Breast epithelium (tissue), 4 donors: ENCODE results near the gene TRAPPC13. TPM values are rescaled to one million over a fixed set of nuclear protein-coding genes. Genes with fewer than 3 reads are reported as not detected.

ENCODE experiments used
- DNase-seq, 2 donors: peaks; one replicate each; pipeline ENCODE4 v3.0.0-alpha.2; 2019; ENCODE audit warnings: low spot score in 2 of 2
- H3K27ac ChIP-seq, 2 donors: fragments of 200-600 bp; sonication (generic) in 1 of 2; one replicate each; pipeline ENCODE4 v1.5.1; 2016 to 2019; ENCODE audit warnings: mild to moderate bottlenecking in 1 of 2
- H3K27me3 ChIP-seq, 2 donors: fragments of 200-600 bp; sonication (generic) in 1 of 2; one replicate each; pipeline versions ENCODE4 v1.5.1 to v1.6.0; 2017 to 2019; ENCODE audit warnings: control low read depth in 1 of 2, mild to moderate bottlenecking in 1 of 2
- H3K36me3 ChIP-seq: fragments of 200-600 bp; one replicate; pipeline ENCODE4 v1.5.1; 2019
- H3K4me1 ChIP-seq, 2 donors: fragments of 200-600 bp; sonication (generic); one replicate each; pipeline ENCODE4 v1.5.1; 2016 to 2019; ENCODE audit warnings: control low read depth in 1 of 2
- H3K4me3 ChIP-seq, 3 donors: fragments of 200-600 bp; sonication (generic); 1 replicate in 2 of 3; 2 replicates in 1 of 3; pipeline ENCODE4 v1.5.1; 2016 to 2019; ENCODE audit warnings: mild to moderate bottlenecking in 3 of 3, moderate library complexity in 2 of 3
- H3K9me3 ChIP-seq, 2 donors: fragments of 200-600 bp; sonication (generic) in 1 of 2; one replicate each; pipeline ENCODE4 v1.5.1; 2016 to 2019; ENCODE audit warnings: control low read depth in 1 of 2
- POLR2A ChIP-seq: fragments of 450-650 bp; IDR thresholded peaks from one replicate; pipeline ENCODE4 v1.6.1; 2016; ENCODE audit warnings: antibody characterized with exemption, mild to moderate bottlenecking, moderate library complexity
- POLR2AphosphoS5 ChIP-seq, 3 donors: sonication (generic); formaldehyde crosslinking; IDR thresholded peaks; one replicate each; pipeline ENCODE4 v1.6.1; 2017; ENCODE audit warnings: antibody characterized with exemption in 3 of 3
- intact Hi-C: fragments of 100-400 bp; cut with DNase I; formaldehyde crosslinking; loops from one replicate; pipeline ENCODE4 v1.15.1; 2023; ENCODE audit warnings: low total_unique reads
- total RNA-seq, 3 donors: library from RNA; depleted of rRNA; stranded (reverse); fragments of >200 nt; gene quantifications; one replicate each; pipeline ENCODE4 v1.1.0, GENCODE V29; 2016
- TF ChIP-seq, protein P1 (sequence below), 3 donors: fragments of 450-650 bp; IDR thresholded peaks; one replicate each; pipeline ENCODE4 v1.5.1; 2016 to 2017; ENCODE audit warnings: antibody characterized with exemption in 3 of 3, mild to moderate bottlenecking in 3 of 3, moderate library complexity in 3 of 3

TRAPPC13 gene
- total RNA-seq, 3 donors from 2014 or later = 17.4 to 27.4 (median 19.7) TPM

- H3K36me3 ChIP-seq = no peaks in the 10 kb centered on the region
- H3K27ac ChIP-seq = no peak overlapping the region
- TF ChIP-seq POLR2AphosphoS5 (IDR thresholded peaks at IDR 0.05) = no peak
- no peak for TF ChIP-seq POLR2A
- TF ChIP-seq, protein P1, sequence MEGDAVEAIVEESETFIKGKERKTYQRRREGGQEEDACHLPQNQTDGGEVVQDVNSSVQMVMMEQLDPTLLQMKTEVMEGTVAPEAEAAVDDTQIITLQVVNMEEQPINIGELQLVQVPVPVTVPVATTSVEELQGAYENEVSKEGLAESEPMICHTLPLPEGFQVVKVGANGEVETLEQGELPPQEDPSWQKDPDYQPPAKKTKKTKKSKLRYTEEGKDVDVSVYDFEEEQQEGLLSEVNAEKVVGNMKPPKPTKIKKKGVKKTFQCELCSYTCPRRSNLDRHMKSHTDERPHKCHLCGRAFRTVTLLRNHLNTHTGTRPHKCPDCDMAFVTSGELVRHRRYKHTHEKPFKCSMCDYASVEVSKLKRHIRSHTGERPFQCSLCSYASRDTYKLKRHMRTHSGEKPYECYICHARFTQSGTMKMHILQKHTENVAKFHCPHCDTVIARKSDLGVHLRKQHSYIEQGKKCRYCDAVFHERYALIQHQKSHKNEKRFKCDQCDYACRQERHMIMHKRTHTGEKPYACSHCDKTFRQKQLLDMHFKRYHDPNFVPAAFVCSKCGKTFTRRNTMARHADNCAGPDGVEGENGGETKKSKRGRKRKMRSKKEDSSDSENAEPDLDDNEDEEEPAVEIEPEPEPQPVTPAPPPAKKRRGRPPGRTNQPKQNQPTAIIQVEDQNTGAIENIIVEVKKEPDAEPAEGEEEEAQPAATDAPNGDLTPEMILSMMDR (IDR thresholded peaks at IDR 0.05) = no peak
- no peak for DNase-seq
- H3K9me3 ChIP-seq = no peaks in the 10 kb centered on the region
- intact Hi-C loops = no loop called here
- no peak overlapping the region for H3K4me3 ChIP-seq
- H3K27me3 ChIP-seq = no peaks in the 10 kb centered on the region
- H3K4me1 ChIP-seq = no peaks in the 10 kb centered on the region
Observed at GRCh38 chr5:65682148-65682547, 57.3 kb downstream of the TRAPPC13 start.

- Histone ChIP-seq H3K36me3 (no peaks in the 10 kb centered on the region), H3K27me3 (no peaks in the 10 kb centered on the region), H3K9me3 (no peaks in the 10 kb centered on the region), H3K4me1 (no peaks in the 10 kb centered on the region), H3K4me3 (no peak overlapping the region), H3K27ac (no peak overlapping the region)
- TF ChIP-seq, protein P1 (IDR thresholded peaks at IDR 0.05) = no peak
- TF ChIP-seq POLR2AphosphoS5 (IDR thresholded peaks at IDR 0.05) (no peak), POLR2A (no peak)
- intact Hi-C loops = no loop called here
- no peak for DNase-seq
Observed at GRCh38 chr5:65693121-65693520, 68.3 kb downstream of the TRAPPC13 start.

GRCh38 chr5:65695162-65695755 is 70.4 kb downstream of the TRAPPC13 start:
- H3K4me3 ChIP-seq = no peak overlapping the region
- no peak for DNase-seq
- no peak for TF ChIP-seq POLR2A
- TF ChIP-seq, protein P1 (IDR thresholded peaks at IDR 0.05) = no peak
- no peak for TF ChIP-seq POLR2AphosphoS5 (IDR thresholded peaks at IDR 0.05)
- no peaks in the 10 kb centered on the region for H3K9me3 ChIP-seq
- no peaks in the 10 kb centered on the region for H3K27me3 ChIP-seq
- no peak overlapping the region for H3K27ac ChIP-seq
- intact Hi-C loops = no loop called here
- H3K4me1 ChIP-seq = no peaks in the 10 kb centered on the region
- no peaks in the 10 kb centered on the region for H3K36me3 ChIP-seq

GRCh38 chr5:65695896-65696295 is 71.1 kb downstream of the TRAPPC13 start:
- TF ChIP-seq POLR2A (no peak), POLR2AphosphoS5 (IDR thresholded peaks at IDR 0.05) (no peak)
- TF ChIP-seq, protein P1 (IDR thresholded peaks at IDR 0.05) = no peak
- DNase-seq = no peak
- Histone ChIP-seq H3K27me3 (no peaks in the 10 kb centered on the region), H3K4me3 (no peak overlapping the region), H3K27ac (no peak overlapping the region), H3K4me1 (no peaks in the 10 kb centered on the region), H3K36me3 (no peaks in the 10 kb centered on the region), H3K9me3 (no peaks in the 10 kb centered on the region)
- intact Hi-C loops = no loop called here

GRCh38 chr5:65696892-65697291 is 72.1 kb downstream of the TRAPPC13 start:
- H3K4me1 ChIP-seq = no peaks in the 10 kb centered on the region
- no peaks in the 10 kb centered on the region for H3K9me3 ChIP-seq
- no peak overlapping the region for H3K27ac ChIP-seq
- H3K4me3 ChIP-seq = no peak overlapping the region
- intact Hi-C loops = no loop called here
- no peaks in the 10 kb centered on the region for H3K27me3 ChIP-seq
- H3K36me3 ChIP-seq = no peaks in the 10 kb centered on the region
- DNase-seq = no peak
- TF ChIP-seq POLR2AphosphoS5 (IDR thresholded peaks at IDR 0.05) = no peak
- no peak for TF ChIP-seq POLR2A
- TF ChIP-seq, protein P1 (IDR thresholded peaks at IDR 0.05) = no peak
